ENCODE measurements around the gene EFHD2. TPM values are rescaled to one million over a fixed set of nuclear protein-coding genes. Genes with fewer than 3 reads are reported as not detected.

EFHD2 gene
- total and polyA plus RNA-seq, 2 of the 8 experiments (the other 6 are each of a cell fraction or from before 2014, with no cell fraction given): 24.4 to 25.1 TPM

DNA sequence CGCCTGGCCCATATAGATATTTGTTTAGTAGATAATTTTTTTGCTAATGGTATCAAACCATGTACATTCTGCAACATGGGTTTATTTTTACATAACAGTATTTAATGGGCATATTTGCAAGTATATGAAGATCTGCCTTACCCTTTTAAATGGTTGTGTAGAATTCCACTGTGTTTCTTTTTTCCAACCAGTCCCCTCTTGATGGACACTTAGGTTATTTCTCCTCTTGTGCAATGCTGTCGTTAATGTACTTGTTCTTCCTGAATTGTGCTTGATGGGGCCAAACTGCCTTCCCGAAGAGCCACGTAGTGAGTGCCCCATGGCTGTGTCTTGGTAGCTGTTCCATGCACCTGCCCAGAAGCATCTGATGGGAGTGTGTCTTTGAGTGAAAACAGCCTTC, 39.4 kb upstream of the EFHD2 start (continued):
- TF ChIP-seq, protein P1, sequence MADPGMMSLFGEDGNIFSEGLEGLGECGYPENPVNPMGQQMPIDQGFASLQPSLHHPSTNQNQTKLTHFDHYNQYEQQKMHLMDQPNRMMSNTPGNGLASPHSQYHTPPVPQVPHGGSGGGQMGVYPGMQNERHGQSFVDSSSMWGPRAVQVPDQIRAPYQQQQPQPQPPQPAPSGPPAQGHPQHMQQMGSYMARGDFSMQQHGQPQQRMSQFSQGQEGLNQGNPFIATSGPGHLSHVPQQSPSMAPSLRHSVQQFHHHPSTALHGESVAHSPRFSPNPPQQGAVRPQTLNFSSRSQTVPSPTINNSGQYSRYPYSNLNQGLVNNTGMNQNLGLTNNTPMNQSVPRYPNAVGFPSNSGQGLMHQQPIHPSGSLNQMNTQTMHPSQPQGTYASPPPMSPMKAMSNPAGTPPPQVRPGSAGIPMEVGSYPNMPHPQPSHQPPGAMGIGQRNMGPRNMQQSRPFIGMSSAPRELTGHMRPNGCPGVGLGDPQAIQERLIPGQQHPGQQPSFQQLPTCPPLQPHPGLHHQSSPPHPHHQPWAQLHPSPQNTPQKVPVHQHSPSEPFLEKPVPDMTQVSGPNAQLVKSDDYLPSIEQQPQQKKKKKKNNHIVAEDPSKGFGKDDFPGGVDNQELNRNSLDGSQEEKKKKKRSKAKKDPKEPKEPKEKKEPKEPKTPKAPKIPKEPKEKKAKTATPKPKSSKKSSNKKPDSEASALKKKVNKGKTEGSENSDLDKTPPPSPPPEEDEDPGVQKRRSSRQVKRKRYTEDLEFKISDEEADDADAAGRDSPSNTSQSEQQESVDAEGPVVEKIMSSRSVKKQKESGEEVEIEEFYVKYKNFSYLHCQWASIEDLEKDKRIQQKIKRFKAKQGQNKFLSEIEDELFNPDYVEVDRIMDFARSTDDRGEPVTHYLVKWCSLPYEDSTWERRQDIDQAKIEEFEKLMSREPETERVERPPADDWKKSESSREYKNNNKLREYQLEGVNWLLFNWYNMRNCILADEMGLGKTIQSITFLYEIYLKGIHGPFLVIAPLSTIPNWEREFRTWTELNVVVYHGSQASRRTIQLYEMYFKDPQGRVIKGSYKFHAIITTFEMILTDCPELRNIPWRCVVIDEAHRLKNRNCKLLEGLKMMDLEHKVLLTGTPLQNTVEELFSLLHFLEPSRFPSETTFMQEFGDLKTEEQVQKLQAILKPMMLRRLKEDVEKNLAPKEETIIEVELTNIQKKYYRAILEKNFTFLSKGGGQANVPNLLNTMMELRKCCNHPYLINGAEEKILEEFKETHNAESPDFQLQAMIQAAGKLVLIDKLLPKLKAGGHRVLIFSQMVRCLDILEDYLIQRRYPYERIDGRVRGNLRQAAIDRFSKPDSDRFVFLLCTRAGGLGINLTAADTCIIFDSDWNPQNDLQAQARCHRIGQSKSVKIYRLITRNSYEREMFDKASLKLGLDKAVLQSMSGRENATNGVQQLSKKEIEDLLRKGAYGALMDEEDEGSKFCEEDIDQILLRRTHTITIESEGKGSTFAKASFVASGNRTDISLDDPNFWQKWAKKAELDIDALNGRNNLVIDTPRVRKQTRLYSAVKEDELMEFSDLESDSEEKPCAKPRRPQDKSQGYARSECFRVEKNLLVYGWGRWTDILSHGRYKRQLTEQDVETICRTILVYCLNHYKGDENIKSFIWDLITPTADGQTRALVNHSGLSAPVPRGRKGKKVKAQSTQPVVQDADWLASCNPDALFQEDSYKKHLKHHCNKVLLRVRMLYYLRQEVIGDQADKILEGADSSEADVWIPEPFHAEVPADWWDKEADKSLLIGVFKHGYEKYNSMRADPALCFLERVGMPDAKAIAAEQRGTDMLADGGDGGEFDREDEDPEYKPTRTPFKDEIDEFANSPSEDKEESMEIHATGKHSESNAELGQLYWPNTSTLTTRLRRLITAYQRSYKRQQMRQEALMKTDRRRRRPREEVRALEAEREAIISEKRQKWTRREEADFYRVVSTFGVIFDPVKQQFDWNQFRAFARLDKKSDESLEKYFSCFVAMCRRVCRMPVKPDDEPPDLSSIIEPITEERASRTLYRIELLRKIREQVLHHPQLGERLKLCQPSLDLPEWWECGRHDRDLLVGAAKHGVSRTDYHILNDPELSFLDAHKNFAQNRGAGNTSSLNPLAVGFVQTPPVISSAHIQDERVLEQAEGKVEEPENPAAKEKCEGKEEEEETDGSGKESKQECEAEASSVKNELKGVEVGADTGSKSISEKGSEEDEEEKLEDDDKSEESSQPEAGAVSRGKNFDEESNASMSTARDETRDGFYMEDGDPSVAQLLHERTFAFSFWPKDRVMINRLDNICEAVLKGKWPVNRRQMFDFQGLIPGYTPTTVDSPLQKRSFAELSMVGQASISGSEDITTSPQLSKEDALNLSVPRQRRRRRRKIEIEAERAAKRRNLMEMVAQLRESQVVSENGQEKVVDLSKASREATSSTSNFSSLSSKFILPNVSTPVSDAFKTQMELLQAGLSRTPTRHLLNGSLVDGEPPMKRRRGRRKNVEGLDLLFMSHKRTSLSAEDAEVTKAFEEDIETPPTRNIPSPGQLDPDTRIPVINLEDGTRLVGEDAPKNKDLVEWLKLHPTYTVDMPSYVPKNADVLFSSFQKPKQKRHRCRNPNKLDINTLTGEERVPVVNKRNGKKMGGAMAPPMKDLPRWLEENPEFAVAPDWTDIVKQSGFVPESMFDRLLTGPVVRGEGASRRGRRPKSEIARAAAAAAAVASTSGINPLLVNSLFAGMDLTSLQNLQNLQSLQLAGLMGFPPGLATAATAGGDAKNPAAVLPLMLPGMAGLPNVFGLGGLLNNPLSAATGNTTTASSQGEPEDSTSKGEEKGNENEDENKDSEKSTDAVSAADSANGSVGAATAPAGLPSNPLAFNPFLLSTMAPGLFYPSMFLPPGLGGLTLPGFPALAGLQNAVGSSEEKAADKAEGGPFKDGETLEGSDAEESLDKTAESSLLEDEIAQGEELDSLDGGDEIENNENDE (IDR thresholded peaks at IDR 0.05; ENCODE audit: insufficient replicate concordance, low read length): no peak
- TF ChIP-seq EGR1 (IDR thresholded peaks at IDR 0.05; ENCODE audit: borderline replicate concordance, low read depth, low read length): no peak
- no peak for TF ChIP-seq RBBP5 (IDR thresholded peaks at IDR 0.05; ENCODE audit: borderline replicate concordance, low read depth, low read length)
- no peak for TF ChIP-seq CEBPB (IDR thresholded peaks at IDR 0.05; ENCODE audit: low read depth, low read length)
- TF ChIP-seq CHD1 (IDR thresholded peaks at IDR 0.05; ENCODE audit: low read depth, low read length): no peak
- no peak for TF ChIP-seq RNF2 (IDR thresholded peaks at IDR 0.05; ENCODE audit: borderline replicate concordance, low read depth, low read length, missing control alignments, poor library complexity, severe bottlenecking)
- TF ChIP-seq BRCA1 (IDR thresholded peaks at IDR 0.05; ENCODE audit: low read depth, low read length): no peak
- no peak for TF ChIP-seq SP4 (IDR thresholded peaks at IDR 0.05; ENCODE audit: low read length)
- TF ChIP-seq, protein P2, sequence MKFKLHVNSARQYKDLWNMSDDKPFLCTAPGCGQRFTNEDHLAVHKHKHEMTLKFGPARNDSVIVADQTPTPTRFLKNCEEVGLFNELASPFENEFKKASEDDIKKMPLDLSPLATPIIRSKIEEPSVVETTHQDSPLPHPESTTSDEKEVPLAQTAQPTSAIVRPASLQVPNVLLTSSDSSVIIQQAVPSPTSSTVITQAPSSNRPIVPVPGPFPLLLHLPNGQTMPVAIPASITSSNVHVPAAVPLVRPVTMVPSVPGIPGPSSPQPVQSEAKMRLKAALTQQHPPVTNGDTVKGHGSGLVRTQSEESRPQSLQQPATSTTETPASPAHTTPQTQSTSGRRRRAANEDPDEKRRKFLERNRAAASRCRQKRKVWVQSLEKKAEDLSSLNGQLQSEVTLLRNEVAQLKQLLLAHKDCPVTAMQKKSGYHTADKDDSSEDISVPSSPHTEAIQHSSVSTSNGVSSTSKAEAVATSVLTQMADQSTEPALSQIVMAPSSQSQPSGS (IDR thresholded peaks at IDR 0.05; ENCODE audit: low read length): no peak
- TF ChIP-seq KDM5A (IDR thresholded peaks at IDR 0.05; ENCODE audit: low read length): no peak
- TF ChIP-seq YY1 (IDR thresholded peaks at IDR 0.05; ENCODE audit: low read depth, low read length): no peak

All from H1 (cell line).